DOHH2 (cell line): Measurements from ENCODE around the gene HSH2D.

ENCODE experiments used
- CTCF ChIP-seq: fragments of 200-600 bp; sonication (generic); IDR thresholded peaks from one replicate; pipeline ENCODE4 v1.5.1; 2014; ENCODE audit warnings: antibody characterized with exemption, mild to moderate bottlenecking, low read depth, low read length; ENCODE audit not compliant: poor library complexity, severe bottlenecking
- EZH2phosphoT487 ChIP-seq: fragments of 200-600 bp; sonication (generic); IDR thresholded peaks from 2 replicates; pipeline ENCODE4 v1.6.1; 2017; ENCODE audit warnings: borderline replicate concordance, mild to moderate bottlenecking, antibody characterized with exemption, low read length, moderate library complexity, mixed read lengths

- no peak for TF ChIP-seq CTCF
- TF ChIP-seq EZH2phosphoT487 = no peak
These were observed 56.8 kb downstream of the HSH2D start for GRCh38 chr19:16200038-16201010.
